Occipital lobe (tissue), 2 donors: ENCODE results near the gene IFIT1. TPM values are rescaled to one million over a fixed set of nuclear protein-coding genes. Genes with fewer than 3 reads are reported as not detected.
A peak's percentile ranks its signal among the peaks of the same experiment; 100 is the strongest.
"Not testable (repeated sequence)": the region's sequence is repeated elsewhere in the genome, so short reads cannot be mapped to it uniquely, and the experiment has no call there.

Experiments
- DNase-seq: peaks from one replicate; lab custom pipeline; 2025; lab: John Stamatoyannopoulos, UW
- total RNA-seq: library from RNA; depleted of rRNA; stranded (reverse); fragments of >200 nt; gene quantifications from one replicate; pipeline ENCODE4 v1.2.3, GENCODE V29; 2014

IFIT1 gene
- total RNA-seq, 1 donor from 2014 or later, result 10.0 TPM

DNA sequence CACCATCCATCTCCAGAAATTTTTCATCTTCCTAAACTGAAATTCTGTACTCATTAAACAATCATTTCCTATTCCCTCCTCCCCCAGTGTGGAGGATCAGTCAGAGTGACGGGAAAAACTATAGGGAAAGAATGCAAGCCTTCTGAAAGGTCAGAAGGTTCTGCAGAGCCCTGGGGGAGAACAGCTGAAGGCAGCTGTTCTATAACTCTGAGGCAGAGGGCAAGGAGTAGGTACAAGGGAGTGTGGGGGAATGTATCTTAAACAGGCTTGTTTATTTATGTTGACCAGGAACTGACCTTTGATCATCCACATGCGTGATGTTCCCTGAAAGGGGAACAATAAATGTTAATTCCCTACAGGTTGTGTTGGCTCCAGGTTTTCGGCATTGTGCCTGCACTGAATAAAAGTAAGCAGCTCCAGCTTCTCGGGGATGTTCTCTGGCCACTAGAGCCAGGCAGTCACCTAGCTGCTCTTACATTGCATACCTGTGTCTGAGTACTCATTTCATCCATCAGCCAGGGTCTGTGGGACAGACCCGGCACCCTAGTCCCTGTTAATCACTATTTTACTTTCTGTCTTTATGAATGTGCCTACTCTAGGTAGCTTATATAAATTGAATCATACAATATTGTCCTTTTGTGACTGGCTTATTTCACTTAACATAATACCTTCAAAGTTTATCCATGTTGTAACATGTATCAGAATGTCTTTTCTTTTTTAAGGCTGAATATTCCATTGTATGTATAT, 5.8 kb downstream of the IFIT1 start:
- no peak for DNase-seq

- no peak for DNase-seq
Observed at GRCh38 chr10:89399956-89400355, 7.5 kb downstream of the IFIT1 start.

- DNase-seq, result no peak
Observed at GRCh38 chr10:89403043-89403442, 10.6 kb downstream of the IFIT1 start.

GRCh38 chr10:89404104-89405047, 12.0 kb downstream of the IFIT1 start:
- DNase-seq, result no peak

DNA sequence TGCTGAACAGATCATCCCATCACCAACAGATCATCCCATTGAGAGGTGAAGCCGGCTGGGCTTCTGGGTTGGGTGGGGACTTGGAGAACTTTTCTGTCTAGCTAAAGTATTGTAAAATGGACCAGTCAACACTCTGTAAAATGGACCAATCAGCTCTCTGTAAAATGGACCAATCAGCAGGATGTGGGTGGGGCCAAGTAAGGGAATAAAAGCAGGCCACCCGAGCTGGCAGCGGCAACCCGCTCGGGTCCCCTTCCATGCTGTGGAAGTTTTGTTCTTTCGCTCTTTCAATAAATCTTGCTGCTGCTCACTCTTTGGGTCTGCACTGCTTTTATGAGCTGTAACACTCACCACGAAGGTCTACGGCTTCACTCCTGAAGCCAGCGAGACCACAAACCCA, 13.8 kb downstream of the IFIT1 start:
- not testable (repeated sequence) for DNase-seq

- not testable (repeated sequence) for DNase-seq
Observed at GRCh38 chr10:89407792-89408191, 15.4 kb downstream of the IFIT1 start.

GRCh38 chr10:89409282-89409681, 16.9 kb downstream of the IFIT1 start:
- not testable (repeated sequence) for DNase-seq

- not testable (repeated sequence) for DNase-seq
Observed at GRCh38 chr10:89410551-89410950, 18.1 kb downstream of the IFIT1 start.

DNA sequence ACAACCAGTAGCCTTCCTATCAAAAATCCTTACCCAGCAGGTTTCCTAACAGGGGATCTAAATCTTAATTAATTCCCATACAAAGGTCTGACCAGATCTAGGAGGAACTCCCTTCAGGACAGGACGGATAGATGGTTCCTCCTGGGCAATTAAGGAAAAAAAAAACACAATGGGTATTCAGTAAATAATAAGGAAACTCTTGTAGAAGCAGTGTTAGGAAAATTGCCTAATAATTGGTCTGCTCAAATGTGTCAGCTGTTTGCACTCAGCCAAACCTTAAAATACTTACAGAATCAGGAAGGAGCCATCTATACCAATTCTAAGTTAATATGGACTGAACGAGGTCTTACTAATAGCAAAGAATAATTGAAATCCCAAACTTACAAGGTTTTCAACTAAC, 18.7 kb downstream of the IFIT1 start:
- not testable (repeated sequence) for DNase-seq

GRCh38 chr10:89412276-89412675, 19.9 kb downstream of the IFIT1 start:
- DNase-seq, result not testable (repeated sequence)

GRCh38 chr10:89413398-89413912, 21.0 kb downstream of the IFIT1 start:
- no peak for DNase-seq

DNA sequence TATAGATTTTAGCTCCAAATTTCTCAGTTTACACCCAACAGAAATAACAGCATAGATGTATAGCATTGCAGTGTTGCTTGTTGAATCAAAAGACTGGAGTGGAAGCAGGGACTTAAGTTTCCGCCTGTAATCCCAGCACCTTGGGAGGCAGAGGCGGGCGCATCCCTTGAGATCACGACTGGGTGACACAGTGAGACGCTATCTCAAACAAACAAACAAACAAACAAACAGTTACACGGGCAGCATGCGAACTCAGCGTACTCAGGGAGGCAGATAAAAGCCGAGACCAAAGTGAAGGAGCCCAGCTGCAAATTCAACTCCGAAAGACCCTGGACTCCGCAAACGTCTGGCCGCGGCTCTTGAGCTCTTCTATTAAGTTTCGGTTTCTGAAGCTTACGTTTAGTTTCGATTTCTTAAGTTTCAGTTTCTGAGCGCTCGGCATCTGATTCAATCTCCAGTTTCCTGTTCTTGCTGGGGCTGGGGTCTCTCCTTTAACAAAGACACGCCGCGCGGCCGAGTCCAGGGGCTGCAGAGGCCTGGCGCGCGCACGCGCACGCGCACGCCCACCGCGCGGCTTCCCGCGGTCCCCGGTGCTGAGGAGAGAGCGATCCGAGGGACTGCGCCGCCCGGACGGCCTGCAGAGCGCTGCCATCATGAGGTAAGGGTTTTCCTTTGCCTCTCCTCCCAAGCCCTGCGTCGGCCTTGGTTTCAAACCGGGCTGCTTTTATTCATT, 21.9 kb downstream of the IFIT1 start, which contains the start of gene IFIT5:
Gene IFIT5 (plus strand): TSS at position 423 of the 733 bp plus-strand sequence. CDS start 231 bp downstream, at position 654.
- DNase-seq, result peak; percentile 65

DNA sequence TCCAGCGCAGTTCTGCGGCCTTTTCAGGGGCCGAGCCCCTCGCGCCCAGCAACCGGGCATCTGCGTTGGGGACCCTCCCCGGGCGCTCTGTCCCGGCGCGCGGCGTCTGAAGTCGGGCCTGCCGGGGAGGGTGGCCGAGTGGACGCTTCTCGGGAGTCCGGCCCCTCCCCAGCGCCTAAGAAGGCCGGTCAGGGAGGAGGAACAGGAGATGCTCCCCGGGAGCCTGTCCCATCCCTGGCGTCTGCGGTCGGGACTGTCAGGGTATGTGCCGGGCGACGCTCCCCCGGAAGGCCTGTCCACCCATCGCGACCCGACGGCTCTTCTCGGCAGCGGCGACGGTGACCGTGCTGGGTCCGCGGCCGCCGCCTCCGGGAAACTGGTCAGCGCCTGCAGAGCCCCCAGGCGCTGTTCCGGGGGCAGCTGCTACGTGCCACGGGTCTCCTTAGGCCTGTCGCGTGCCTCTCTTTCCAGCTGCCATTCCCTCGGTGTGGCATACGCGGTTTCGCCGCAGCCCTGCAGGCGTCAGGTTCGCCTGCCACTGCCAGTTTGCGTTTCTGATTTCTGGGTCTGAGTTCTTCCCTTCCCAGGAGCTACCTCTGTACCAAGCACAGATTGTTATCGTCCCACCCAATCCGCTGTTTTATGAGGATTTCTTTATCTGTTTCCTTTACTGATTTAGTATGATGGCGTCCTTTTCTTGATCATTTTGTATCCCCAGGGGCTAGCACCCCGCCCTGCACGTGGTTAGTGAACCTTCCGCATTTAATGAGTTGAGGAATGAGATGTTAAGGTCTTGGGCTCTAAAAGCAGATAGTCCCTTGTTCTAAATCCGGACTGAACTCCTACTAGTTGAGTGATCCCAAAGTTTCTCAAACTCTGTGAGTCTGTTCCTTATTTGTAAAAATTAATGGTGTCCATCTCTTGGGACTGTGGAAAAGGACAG, 22.7 kb downstream of the IFIT1 start:
- DNase-seq, result peak; percentile 65

- DNase-seq, result no peak
Observed at GRCh38 chr10:89416465-89416864, 24.0 kb downstream of the IFIT1 start.

- DNase-seq, result no peak
Observed at GRCh38 chr10:89419548-89419947, 27.1 kb downstream of the IFIT1 start.

DNA sequence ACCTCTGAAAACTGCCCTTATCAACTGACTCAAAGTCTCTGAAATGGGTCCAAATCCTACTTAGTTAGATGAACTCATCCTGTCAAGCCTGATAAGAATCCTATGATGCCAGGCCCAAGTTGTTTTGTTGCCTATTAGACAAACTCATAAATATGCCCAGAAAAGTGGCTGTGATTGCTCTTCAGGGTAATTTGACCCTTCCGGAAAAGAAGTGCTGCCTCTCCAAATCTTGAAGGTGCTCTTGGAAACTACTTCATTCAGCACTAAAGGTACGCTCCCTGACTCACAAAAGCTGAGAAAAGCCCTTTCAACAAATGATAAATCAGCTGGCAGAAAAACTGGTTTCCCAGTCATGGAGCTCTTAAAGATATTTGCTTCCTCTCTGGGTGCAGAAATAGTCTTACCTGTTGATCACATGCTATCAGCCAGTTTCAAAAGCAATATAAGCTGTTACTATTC, 28.6 kb downstream of the IFIT1 start:
- no peak for DNase-seq

DNA sequence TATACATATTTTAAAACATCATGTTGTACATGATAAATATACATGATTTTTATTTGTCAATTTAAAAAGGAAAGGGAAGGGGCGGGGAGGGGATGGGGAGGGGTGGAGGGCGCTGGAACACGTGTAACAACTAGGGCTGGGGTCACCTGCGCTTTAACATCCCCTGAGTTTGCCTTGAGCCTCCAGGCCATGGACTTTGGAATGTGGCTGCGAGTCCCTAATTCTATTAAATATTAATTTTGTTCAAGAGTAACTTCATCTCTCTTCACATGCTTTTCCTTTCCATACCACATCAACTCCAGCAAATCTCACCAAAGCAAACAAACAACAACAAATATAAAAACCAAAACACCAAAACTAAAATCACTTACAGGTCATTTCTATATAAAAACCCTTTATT, 32.6 kb downstream of the IFIT1 start:
- DNase-seq, result no peak

GRCh38 chr10:89426230-89426868, 33.9 kb downstream of the IFIT1 start:
- DNase-seq, result no peak

DNA sequence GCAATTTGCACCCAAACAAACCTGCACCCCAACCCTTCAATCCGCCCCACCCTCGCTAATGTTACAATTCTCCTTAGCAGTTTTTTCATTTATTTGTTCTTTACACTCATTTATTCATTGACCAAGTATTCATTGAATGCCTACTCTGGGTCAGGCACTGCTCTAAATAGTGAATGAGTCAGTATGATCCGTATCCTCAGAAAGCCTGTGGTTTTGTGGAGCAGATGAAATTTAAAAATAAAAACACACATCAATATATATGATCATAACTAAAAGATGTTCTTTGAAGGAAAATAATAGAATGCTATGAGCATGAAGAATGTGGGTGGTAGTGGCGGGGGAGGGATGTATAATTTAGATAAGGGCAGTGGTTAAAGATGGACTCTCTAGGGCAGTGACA, 35.2 kb downstream of the IFIT1 start:
- DNase-seq, result no peak

GRCh38 chr10:89428877-89429276, 36.5 kb downstream of the IFIT1 start:
- no peak for DNase-seq
